OCI-LY1 (cell line): ENCODE results near the gene TEDC1.

Experiments used
- H2AFZ ChIP-seq: fragments of 200-600 bp; sonication (generic), shearing (Covaris generic); 2 replicates; pipeline ENCODE4 v1.6.0; 2014; ENCODE audit warnings: antibody characterized with exemption, mild to moderate bottlenecking, low read length
- H3F3A ChIP-seq: fragments of 200-600 bp; sonication (generic), shearing (Covaris generic); 2 replicates; pipeline ENCODE4 v1.6.0; 2014; ENCODE audit warnings: mild to moderate bottlenecking, antibody characterized with exemption, low read length, moderate library complexity; ENCODE audit not compliant: insufficient read depth
- H3K27ac ChIP-seq: fragments of 200-600 bp; sonication (generic); 2 replicates; pipeline ENCODE4 v1.5.1; 2014; ENCODE audit warnings: low read length, mixed run types, mild to moderate bottlenecking, low read depth; ENCODE audit not compliant: poor library complexity, severe bottlenecking
- H3K27me3 ChIP-seq: fragments of 200-600 bp; sonication (generic); 2 replicates; pipeline ENCODE4 v1.6.0; 2014; ENCODE audit warnings: antibody characterized with exemption, mild to moderate bottlenecking, low read length, moderate library complexity; ENCODE audit not compliant: insufficient read depth
- H3K36me3 ChIP-seq: fragments of 200-600 bp; sonication (generic); 2 replicates; pipeline ENCODE4 v1.6.1; 2014; ENCODE audit warnings: mild to moderate bottlenecking, antibody characterized with exemption, low read length, moderate library complexity, mixed read lengths; ENCODE audit not compliant: insufficient read depth
- H3K4me1 ChIP-seq: fragments of 200-600 bp; sonication (generic); 2 replicates; pipeline ENCODE4 v1.5.1; 2014; ENCODE audit warnings: mild to moderate bottlenecking, low read length, moderate library complexity; ENCODE audit not compliant: insufficient read depth, severe bottlenecking
- H3K4me2 ChIP-seq: fragments of 200-600 bp; sonication (generic), shearing (Covaris generic); 2 replicates; pipeline ENCODE4 v1.6.1; 2014; ENCODE audit warnings: low read length
- H3K4me3 ChIP-seq: fragments of 200-600 bp; sonication (generic); 2 replicates; pipeline ENCODE4 v1.5.1; 2014; ENCODE audit warnings: low read length, low read depth, mild to moderate bottlenecking, mixed read lengths; ENCODE audit not compliant: poor library complexity, severe bottlenecking
- H3K79me2 ChIP-seq: fragments of 200-600 bp; shearing (Covaris generic); 2 replicates; pipeline ENCODE4 v1.6.1; 2016; ENCODE audit warnings: mixed run types, low read length, mixed read lengths; ENCODE audit not compliant: insufficient read depth
- H3K9ac ChIP-seq: fragments of 200-600 bp; sonication (generic), shearing (Covaris generic); 2 replicates; pipeline ENCODE4 v1.6.1; 2014; ENCODE audit warnings: mild to moderate bottlenecking, low read length, mixed read lengths
- H3K9me2 ChIP-seq: fragments of 200-600 bp; sonication (generic), shearing (Covaris generic); 2 replicates; pipeline ENCODE4 v1.6.1; 2014; ENCODE audit warnings: low read depth, mild to moderate bottlenecking, low read length, mixed read lengths
- H3K9me3 ChIP-seq: fragments of 200-600 bp; shearing (Covaris generic); 2 replicates; pipeline ENCODE4 v1.6.1; 2014; ENCODE audit warnings: low read length, mixed read lengths
- H4K20me1 ChIP-seq: fragments of 200-600 bp; sonication (generic), shearing (Covaris generic); 2 replicates; pipeline ENCODE4 v1.6.0; 2016; ENCODE audit warnings: mild to moderate bottlenecking, low read length; ENCODE audit not compliant: insufficient read depth
- CTCF ChIP-seq: fragments of 200-600 bp; sonication (generic), shearing (Covaris generic); IDR thresholded peaks from 2 replicates; pipeline ENCODE4 v1.5.1; 2017; ENCODE audit warnings: mild to moderate bottlenecking, antibody characterized with exemption, low read length, moderate library complexity, mixed read lengths
- EZH2 ChIP-seq: fragments of 200-600 bp; sonication (generic), shearing (Covaris generic); IDR thresholded peaks from 2 replicates; pipeline ENCODE4 v1.8.0; 2017; ENCODE audit warnings: borderline replicate concordance, mixed run types, mild to moderate bottlenecking, antibody characterized with exemption, low read length, moderate library complexity, mixed read lengths

TEDC1 gene

GRCh38 chr14:105530285-105531087 is 39.4 kb downstream of the TEDC1 start:
- Histone ChIP-seq H3K4me1 (peaks cover 32% of the 10 kb centered on the region), H3K4me2 (peak overlapping the region; percentile 95; the same call in 1 of the 2 replicates), H3K9ac (no peak overlapping the region; the same call in 1 of the 2 replicates), H3F3A (no peaks in the 10 kb centered on the region), H3K4me3 (peak overlapping the region; percentile 68), H3K27ac (no peak overlapping the region), H3K9me2 (no peaks in the 10 kb centered on the region), H3K27me3 (peaks cover 16% of the 10 kb centered on the region), H3K79me2 (no peaks in the 10 kb centered on the region), H3K9me3 (no peaks in the 10 kb centered on the region), H4K20me1 (no peaks in the 10 kb centered on the region), H3K36me3 (no peaks in the 10 kb centered on the region), H2AFZ (no peak overlapping the region)
- no peak for TF ChIP-seq CTCF
- no peak for TF ChIP-seq EZH2

- H3K36me3 ChIP-seq, result no peaks in the 10 kb centered on the region
- H3K9me2 ChIP-seq, result no peaks in the 10 kb centered on the region
- H3K9ac ChIP-seq, result no peak overlapping the region
- no peak overlapping the region for H2AFZ ChIP-seq
- TF ChIP-seq CTCF (no peak), EZH2 (no peak)
- no peak overlapping the region for H3K27ac ChIP-seq
- H3K4me1 ChIP-seq, result peaks cover 32% of the 10 kb centered on the region
- no peaks in the 10 kb centered on the region for H4K20me1 ChIP-seq
- peaks cover 16% of the 10 kb centered on the region for H3K27me3 ChIP-seq
- no peak overlapping the region for H3K4me2 ChIP-seq
- H3K79me2 ChIP-seq, result no peaks in the 10 kb centered on the region
- H3K4me3 ChIP-seq, result no peak overlapping the region
- no peaks in the 10 kb centered on the region for H3K9me3 ChIP-seq
- H3F3A ChIP-seq, result no peaks in the 10 kb centered on the region
Measured at GRCh38 chr14:105531088-105531893, 40.2 kb downstream of the TEDC1 start.

- Histone ChIP-seq H4K20me1 (no peaks in the 10 kb centered on the region), H3K4me3 (no peak overlapping the region), H3K4me2 (no peak overlapping the region), H3K9me3 (no peaks in the 10 kb centered on the region), H3K9ac (no peak overlapping the region), H3K9me2 (no peaks in the 10 kb centered on the region), H2AFZ (no peak overlapping the region), H3K36me3 (no peaks in the 10 kb centered on the region), H3K27ac (no peak overlapping the region), H3F3A (no peaks in the 10 kb centered on the region), H3K79me2 (no peaks in the 10 kb centered on the region), H3K4me1 (peaks cover 28% of the 10 kb centered on the region), H3K27me3 (peaks cover 20% of the 10 kb centered on the region)
- TF ChIP-seq EZH2 (no peak), CTCF (no peak)
Measured at GRCh38 chr14:105531894-105532623, 41.0 kb downstream of the TEDC1 start.
